K562 (cell line): ENCODE data around the gene ZFYVE28. TPM values are rescaled to one million over a fixed set of nuclear protein-coding genes. Genes with fewer than 3 reads are reported as not detected.

Experiments used
- ATAC-seq: fragments of 200-7000 bp; cut with Tn5 transposase; 3 replicates; pipeline ENCODE4 v1.9.1; 2020; ENCODE audit warnings: moderate library complexity
- BruUV-seq: library from RNA; stranded (reverse); fragments of 400-500 nt; replicated peaks from 2 replicates; lab custom pipeline; 2021; lab: Mats Ljungman, UMichigan
- CTCF ChIA-PET: fragments of 300-600 bp; formaldehyde crosslinking; extraction: SDS; loops from one replicate; lab custom pipeline; 2021; ENCODE audit warnings: low intra/inter-chr PET ratio; lab: Yijun Ruan, JAX
- POLR2A ChIA-PET: fragments of 300-600, 350-650 bp; sonication (Branson Sonifier 250); formaldehyde crosslinking; extraction: SDS; loops from one replicate; lab custom pipeline; 2021; ENCODE audit warnings: antibody characterized with exemption, inconsistent platforms; lab: Yijun Ruan, JAX
- DNase-seq, 4 experiments: peaks; one replicate each; pipeline versions ENCODE4 v3.0.0 to v3.0.0-alpha.2; 2011 to 2018; ENCODE audit warnings: low spot score in 3 of 4, mixed read lengths in 3 of 4; ENCODE audit errors: extremely low read depth in 1 of 4
- FAIRE-seq: peaks from 2 replicates; lab custom pipeline; 2011; peaks lifted over from hg19 to GRCh38; lab: Jason Lieb, UNC
- H2AFZ ChIP-seq: 2 replicates; pipeline ENCODE4 v1.6.0; 2011; ENCODE audit warnings: low read depth, low read length, control low read depth, inconsistent platforms
- H3K27ac ChIP-seq: fragments of 200-600 bp; 3 replicates; pipeline ENCODE4 v1.8.0; 2011; ENCODE audit warnings: low read depth, mild to moderate bottlenecking, control low read depth, inconsistent platforms, low read length, moderate library complexity, mixed read lengths; ENCODE audit errors: extremely low read depth
- H3K27me3 ChIP-seq, 2 experiments: fragments of 300-600 bp in 1 of 2; 2 replicates in 1 of 2; 3 replicates in 1 of 2; pipeline versions ENCODE4 v1.6.0 to v1.8.0; 2011; ENCODE audit warnings: inconsistent platforms in 2 of 2, low read length in 2 of 2, mild to moderate bottlenecking in 1 of 2, mixed read lengths in 1 of 2, moderate library complexity in 1 of 2; ENCODE audit not compliant: control insufficient read depth in 2 of 2, insufficient read depth in 2 of 2
- H3K36me3 ChIP-seq: fragments of 300-600 bp; 3 replicates; pipeline ENCODE4 v1.8.0; 2011; ENCODE audit warnings: mild to moderate bottlenecking, low read length, inconsistent platforms; ENCODE audit not compliant: control insufficient read depth, insufficient read depth
- H3K4me1 ChIP-seq, 2 experiments: fragments of 200-600 bp in 1 of 2; replicated peaks in 1 of 2; 2 replicates in 1 of 2; 3 replicates in 1 of 2; pipeline versions ENCODE4 v1.5.1 to v1.8.0; 2011; ENCODE audit warnings: inconsistent platforms in 2 of 2, low read length in 2 of 2, mild to moderate bottlenecking in 1 of 2, mixed read lengths in 1 of 2, moderate library complexity in 1 of 2; ENCODE audit not compliant: control insufficient read depth in 2 of 2, insufficient read depth in 2 of 2
- H3K4me2 ChIP-seq: 2 replicates; pipeline ENCODE4 v1.6.1; 2011; ENCODE audit warnings: low read length, control low read depth, inconsistent platforms, mixed read lengths; ENCODE audit not compliant: insufficient read depth
- H3K4me3 ChIP-seq: fragments of 200-600 bp; sonication (generic), shearing (Covaris generic); 2 replicates; pipeline ENCODE4 v1.5.1; 2016; ENCODE audit warnings: control low read depth, inconsistent platforms
- H3K79me2 ChIP-seq: fragments of 200-600 bp; 3 replicates; pipeline ENCODE4 v1.8.0; 2011; ENCODE audit warnings: low read length, inconsistent platforms; ENCODE audit not compliant: control insufficient read depth, insufficient read depth
- H3K9ac ChIP-seq, 2 experiments: 2 replicates each; pipeline versions ENCODE4 v1.6.0 to v1.6.1; 2011; ENCODE audit warnings: low read depth in 2 of 2, low read length in 2 of 2, control low read depth in 1 of 2, inconsistent platforms in 1 of 2, mild to moderate bottlenecking in 1 of 2, mixed read lengths in 1 of 2; ENCODE audit not compliant: insufficient read depth in 1 of 2
- H3K9me1 ChIP-seq: one replicate; pipeline ENCODE4 v1.6.0; 2011; ENCODE audit warnings: inconsistent platforms, mild to moderate bottlenecking, low read length, moderate library complexity; ENCODE audit not compliant: control insufficient read depth, insufficient read depth
- H3K9me3 ChIP-seq: replicated peaks from 2 replicates; pipeline ENCODE4 v1.5.1; 2011; ENCODE audit warnings: low read depth, low read length, inconsistent platforms; ENCODE audit not compliant: control insufficient read depth, insufficient read depth
- H4K20me1 ChIP-seq: replicated peaks from 2 replicates; pipeline ENCODE4 v1.6.1; 2011; ENCODE audit warnings: low read length, inconsistent platforms, mixed read lengths; ENCODE audit not compliant: control insufficient read depth, insufficient read depth
- ARID3A ChIP-seq: IDR thresholded peaks from 2 replicates; pipeline ENCODE4 v1.6.1; 2012; ENCODE audit warnings: low read depth, low read length, improper control_type of control experiment, borderline replicate concordance
- PHB2 ChIP-seq: fragments of 450-650 bp; IDR thresholded peaks from 2 replicates; pipeline ENCODE4 v1.6.1; 2017; ENCODE audit warnings: low read depth
- POLR2G ChIP-seq: fragments of 200-400 bp; formaldehyde crosslinking; IDR thresholded peaks from 2 replicates; pipeline ENCODE4 v1.6.1; 2017; ENCODE audit warnings: low read depth, mild to moderate bottlenecking, antibody characterized with exemption, low read length, moderate library complexity
- WGBS: fragments of 100-300 bp; shearing (Covaris generic); methylation state at CpG from one replicate; pipeline ENCODE4 v1.1.6; 2016; ENCODE audit warnings: low coverage, mixed read lengths; ENCODE audit not compliant: insufficient coverage; ENCODE audit errors: missing lambda C conversion rate; 5-methylcytosine and 5-hydroxymethylcytosine counted together
- in situ Hi-C: fragments of 300-500 bp; cut with MboI; formaldehyde crosslinking; loops from 4 replicates; pipeline ENCODE4 v1.15.0; 2018; ENCODE audit warnings: inconsistent platforms, mixed read lengths
- intact Hi-C: fragments of 100-400 bp; cut with micrococcal nuclease; formaldehyde crosslinking; loops from 2 replicates; pipeline ENCODE4 v1.14.2; 2022
- polyA plus RNA-seq, 8 experiments: library from polyadenylated mRNA; depleted of rRNA in 4 of 8; stranded (reverse) in 5 of 8; unstranded in 3 of 8; fragments of >200 nt; fragmentation: Nextera tagmentation in 2 of 8; fragmentation: Illumina TruSeq in 1 of 8; extraction: Ambion mirVana in 2 of 8; extraction: Trizol in 1 of 8; gene quantifications; 2 replicates each; pipeline versions ENCODE4 v1.2.1 to v1.2.3, GENCODE V29; 2011 to 2014; ENCODE audit warnings: inconsistent platforms in 1 of 8, missing spikeins in 1 of 8
- total RNA-seq, 7 experiments: library from RNA; depleted of rRNA in 6 of 7; stranded (reverse); fragments of >200 nt in 6 of 7; fragmentation: Illumina TruSeq in 2 of 7; extraction: Trizol in 2 of 7; gene quantifications; 2 replicates each; pipeline versions ENCODE4 v1.2.1 to v1.2.3, GENCODE V29; 2011 to 2021; ENCODE audit warnings: low replicate concordance in 1 of 7

ZFYVE28 gene
- total and polyA plus RNA-seq, 9 of the 15 experiments (the other 6 are each of a cell fraction or from before 2014, with no cell fraction given): 1.3 to 24.8 (median 8.9) TPM

GRCh38 chr4:2340272-2341061, 78.0 kb downstream of the ZFYVE28 start:
- peaks cover 6% of the 10 kb centered on the region for H3K9me1 ChIP-seq
- no peak overlapping the region for H3K27ac ChIP-seq
- in situ Hi-C loops (no loop called here), intact Hi-C loops (no loop called here)
- H3K4me1 ChIP-seq: peaks cover 0 to 10% of the 10 kb centered on the region in 2 experiments; a peak in 2 of 5 replicates
- H3K9me3 ChIP-seq: no peaks in the 10 kb centered on the region
- H4K20me1 ChIP-seq: peaks cover 6% of the 10 kb centered on the region; the same call in 1 of the 2 replicates
- FAIRE-seq (no peak), DNase-seq (no peak), ATAC-seq (no peak)
- H3K36me3 ChIP-seq: peaks cover 38% of the 10 kb centered on the region; the same call in 1 of the 3 replicates
- H2AFZ ChIP-seq: no peak overlapping the region
- ChIA-PET CTCF (no interaction called here), POLR2A (interaction anchor here (0.6 to 0.8 kb wide), 2 partner anchors 17 to 188 kb away, joined by 3 to 4 read pairs; no protein-coding TSS in a partner anchor)
- H3K4me3 ChIP-seq: no peak overlapping the region
- peak overlapping the region in 1 of 2 experiments; percentile 35; a peak in 1 of 4 replicates for H3K9ac ChIP-seq
- 88% methylated on average over 24 of the region's 27 CpGs for WGBS
- no TSS peak for BruUV-seq
- no peak overlapping the region for H3K4me2 ChIP-seq
- H3K79me2 ChIP-seq: no peaks in the 10 kb centered on the region
- H3K27me3 ChIP-seq: no peaks in the 10 kb centered on the region
- TF ChIP-seq PHB2: no peak
- no peak for TF ChIP-seq ARID3A
- TF ChIP-seq POLR2G: peak; percentile 37; the same call in 1 of the 2 replicates
